WTC11 (cell line): Measurements from ENCODE around the gene GPC6. TPM values are rescaled to one million over a fixed set of nuclear protein-coding genes. Genes with fewer than 3 reads are reported as not detected.

Source experiments
- ATAC-seq: fragments of 200-7000 bp; cut with Tn5 transposase; 2 replicates; pipeline ENCODE4 v1.10.0; 2021; ENCODE audit warnings: mild to moderate bottlenecking, moderate library complexity
- CTCF ChIA-PET: fragments of 300-600 bp; sonication (Branson Sonifier 250); formaldehyde crosslinking; loops from one replicate; lab custom pipeline; 2021; ENCODE audit warnings: antibody characterized with exemption; lab: Charles Lee
- POLR2A ChIA-PET: fragments of 350-600 bp; sonication (Branson Sonifier 250); formaldehyde crosslinking; loops from one replicate; lab custom pipeline; 2021; ENCODE audit warnings: antibody characterized with exemption; lab: Charles Lee
- DNase-seq: peaks from one replicate; pipeline ENCODE4 v3.0.0; 2021; ENCODE audit warnings: low spot score
- H3K27ac Mint-ChIP-seq: 2 replicates; pipeline ENCODE4 v1.8.0; 2021; ENCODE audit warnings: mixed read lengths
- H3K27me3 Mint-ChIP-seq: 2 replicates; pipeline ENCODE4 v1.8.0; 2021; ENCODE audit warnings: low read depth, mild to moderate bottlenecking, moderate library complexity, mixed read lengths
- H3K36me3 Mint-ChIP-seq: 2 replicates; pipeline ENCODE4 v1.8.0; 2021; ENCODE audit warnings: mixed read lengths
- H3K4me1 Mint-ChIP-seq: 2 replicates; pipeline ENCODE4 v1.8.0; 2022; ENCODE audit warnings: mixed read lengths
- H3K4me3 Mint-ChIP-seq: 2 replicates; pipeline ENCODE4 v1.8.0; 2021; ENCODE audit warnings: mild to moderate bottlenecking, moderate library complexity, mixed read lengths
- H3K9me3 Mint-ChIP-seq: 2 replicates; pipeline ENCODE4 v1.8.0; 2021; ENCODE audit warnings: mixed read lengths
- ATF1 ChIP-seq: sonication (generic); formaldehyde crosslinking; IDR thresholded peaks from 2 replicates; pipeline ENCODE4 v1.8.1; 2023; ENCODE audit warnings: mild to moderate bottlenecking, moderate library complexity, missing genetic modification reagents
- CREM ChIP-seq: sonication (generic); formaldehyde crosslinking; IDR thresholded peaks from 2 replicates; pipeline ENCODE4 v1.8.1; 2022; ENCODE audit warnings: mild to moderate bottlenecking, missing genetic modification reagents, moderate library complexity
- E2F5 ChIP-seq: sonication (generic); formaldehyde crosslinking; IDR thresholded peaks from 2 replicates; pipeline ENCODE4 v1.8.1; 2022; ENCODE audit warnings: mild to moderate bottlenecking, moderate library complexity, missing genetic modification reagents
- ERG ChIP-seq: fragments of 250-450 bp; sonication (Bioruptor Pico); IDR thresholded peaks from 2 replicates; pipeline ENCODE4 v1.8.0; 2021; ENCODE audit warnings: mild to moderate bottlenecking
- FOXP4 ChIP-seq: sonication (generic); formaldehyde crosslinking; IDR thresholded peaks from 2 replicates; pipeline ENCODE4 v1.8.0; 2022; ENCODE audit warnings: mild to moderate bottlenecking, missing genetic modification reagents
- GRHL2 ChIP-seq: fragments of 250-450 bp; sonication (Bioruptor Pico); IDR thresholded peaks from 2 replicates; pipeline ENCODE4 v1.8.0; 2022; ENCODE audit warnings: mild to moderate bottlenecking, moderate library complexity; ENCODE audit not compliant: insufficient replicate concordance, severe bottlenecking
- GTF2I ChIP-seq: fragments of 250-450 bp; sonication (Bioruptor Pico); conservative IDR thresholded peaks from 2 replicates; pipeline ENCODE4 v1.4.0; 2021; ENCODE audit warnings: mild to moderate bottlenecking
- MLX ChIP-seq: sonication (generic); formaldehyde crosslinking; IDR thresholded peaks from 2 replicates; pipeline ENCODE4 v1.8.1; 2023; ENCODE audit warnings: mild to moderate bottlenecking, missing genetic modification reagents, moderate library complexity
- NFATC4 ChIP-seq: fragments of 250-450 bp; sonication (Bioruptor Pico); IDR thresholded peaks from 2 replicates; pipeline ENCODE4 v1.9.0; 2021; ENCODE audit warnings: mild to moderate bottlenecking
- NFYB ChIP-seq: sonication (generic); formaldehyde crosslinking; conservative IDR thresholded peaks from 2 replicates; pipeline ENCODE4 v1.8.0; 2022; ENCODE audit warnings: low read depth, missing genetic modification reagents
- RORB ChIP-seq: fragments of 250-450 bp; sonication (Bioruptor Pico); IDR thresholded peaks from 2 replicates; pipeline ENCODE4 v1.9.0; 2021; ENCODE audit warnings: mild to moderate bottlenecking
- SP1 ChIP-seq: sonication (generic); formaldehyde crosslinking; conservative IDR thresholded peaks from 2 replicates; pipeline ENCODE4 v1.8.1; 2022; ENCODE audit warnings: missing genetic modification reagents
- ZNF671 ChIP-seq: fragments of 250-450 bp; sonication (Bioruptor Pico); IDR thresholded peaks from 2 replicates; pipeline ENCODE4 v1.8.0; 2021; ENCODE audit warnings: mild to moderate bottlenecking
- ZSCAN18 ChIP-seq: fragments of 250-450 bp; sonication (Bioruptor Pico); IDR thresholded peaks from 2 replicates; pipeline ENCODE4 v2.1.2; 2022; ENCODE audit warnings: mild to moderate bottlenecking, moderate library complexity
- total RNA-seq: library from RNA; stranded (reverse); gene quantifications from 3 replicates; pipeline ENCODE4 v1.2.3, GENCODE V29; 2021
- TF ChIP-seq, protein P1 (sequence below): sonication (generic); formaldehyde crosslinking; IDR thresholded peaks from 2 replicates; pipeline ENCODE4 v1.8.1; 2022; ENCODE audit warnings: low read depth, missing genetic modification reagents, borderline replicate concordance

GPC6 gene
- total RNA-seq, 1 experiment from 2014 or later: 19.5 TPM

- DNase-seq (no peak), ATAC-seq (no peak)
- H3K27me3 Mint-ChIP-seq: no peaks in the 10 kb centered on the region
- H3K4me3 Mint-ChIP-seq: no peak overlapping the region
- peaks cover 19% of the 10 kb centered on the region for H3K4me1 Mint-ChIP-seq
- no peak overlapping the region for H3K27ac Mint-ChIP-seq
- peaks cover 5% of the 10 kb centered on the region; the same call in 1 of the 2 replicates for H3K9me3 Mint-ChIP-seq
- POLR2A ChIA-PET: no interaction called here
- TF ChIP-seq ZSCAN18 (CRISPR knock-in tag) (no peak), NFYB (no peak), GRHL2 (CRISPR knock-in tag) (no peak), ZNF671 (no peak), SP1 (CRISPR knock-in tag) (no peak), E2F5 (CRISPR knock-in tag) (no peak), FOXP4 (CRISPR knock-in tag) (no peak), ERG (CRISPR knock-in tag) (no peak), CREM (no peak), NFATC4 (CRISPR knock-in tag) (no peak), MLX (CRISPR knock-in tag) (no peak), RORB (no peak), GTF2I (CRISPR knock-in tag) (no peak)
- TF ChIP-seq, protein P1, sequence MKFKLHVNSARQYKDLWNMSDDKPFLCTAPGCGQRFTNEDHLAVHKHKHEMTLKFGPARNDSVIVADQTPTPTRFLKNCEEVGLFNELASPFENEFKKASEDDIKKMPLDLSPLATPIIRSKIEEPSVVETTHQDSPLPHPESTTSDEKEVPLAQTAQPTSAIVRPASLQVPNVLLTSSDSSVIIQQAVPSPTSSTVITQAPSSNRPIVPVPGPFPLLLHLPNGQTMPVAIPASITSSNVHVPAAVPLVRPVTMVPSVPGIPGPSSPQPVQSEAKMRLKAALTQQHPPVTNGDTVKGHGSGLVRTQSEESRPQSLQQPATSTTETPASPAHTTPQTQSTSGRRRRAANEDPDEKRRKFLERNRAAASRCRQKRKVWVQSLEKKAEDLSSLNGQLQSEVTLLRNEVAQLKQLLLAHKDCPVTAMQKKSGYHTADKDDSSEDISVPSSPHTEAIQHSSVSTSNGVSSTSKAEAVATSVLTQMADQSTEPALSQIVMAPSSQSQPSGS: no peak
- CTCF ChIA-PET: no interaction called here
- H3K36me3 Mint-ChIP-seq: no peaks in the 10 kb centered on the region
Observed at GRCh38 chr13:93729383-93729782, 502.8 kb downstream of the GPC6 start.

DNA sequence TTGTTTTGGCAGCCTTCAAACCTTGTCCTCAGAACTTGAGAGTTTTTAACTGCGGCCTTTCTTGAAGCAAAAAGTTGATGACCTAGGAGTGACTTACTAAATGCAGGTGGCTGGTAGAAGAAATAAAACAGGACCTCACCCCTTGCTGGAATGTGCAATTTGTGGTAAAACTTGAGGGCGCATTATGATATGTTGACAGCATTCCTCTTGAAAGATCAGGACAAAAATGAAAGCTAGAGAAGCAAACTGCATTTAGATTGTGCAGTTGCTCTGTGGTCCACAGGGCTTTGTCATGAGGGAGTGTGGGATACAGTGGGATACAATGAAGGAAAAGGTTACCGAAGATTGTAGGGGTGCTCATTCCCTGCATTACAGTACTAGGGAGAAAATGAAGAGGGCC, 504.2 kb downstream of the GPC6 start:
- ATAC-seq (no peak), DNase-seq (no peak)
- TF ChIP-seq ERG (CRISPR knock-in tag) (no peak), SP1 (CRISPR knock-in tag) (no peak), ATF1 (CRISPR knock-in tag) (no peak)
- Mint-ChIP-seq H3K4me1 (peaks cover 19% of the 10 kb centered on the region), H3K27ac (no peak overlapping the region), H3K27me3 (no peaks in the 10 kb centered on the region), H3K4me3 (no peak overlapping the region), H3K9me3 (peaks cover 5% of the 10 kb centered on the region; the same call in 1 of the 2 replicates), H3K36me3 (no peaks in the 10 kb centered on the region)
- CTCF ChIA-PET: no interaction called here
- POLR2A ChIA-PET: no interaction called here
